Stimulated activated CD4-positive, alpha-beta T cell treated with anti-CD3 and anti-CD28 coated beads, Interleukin-12 subunit alpha, Interleukin-12 subunit beta, amount 100 ng/mL, for 48 hours (primary cell): Measurements from ENCODE around the gene MFF.

Experiments used
- DNase-seq, 3 donors: peaks; one replicate each; pipeline ENCODE4 v3.0.0-alpha.2; 2020; ENCODE audit warnings: low read depth in 2 of 3, low spot score in 1 of 3

MFF gene

DNA sequence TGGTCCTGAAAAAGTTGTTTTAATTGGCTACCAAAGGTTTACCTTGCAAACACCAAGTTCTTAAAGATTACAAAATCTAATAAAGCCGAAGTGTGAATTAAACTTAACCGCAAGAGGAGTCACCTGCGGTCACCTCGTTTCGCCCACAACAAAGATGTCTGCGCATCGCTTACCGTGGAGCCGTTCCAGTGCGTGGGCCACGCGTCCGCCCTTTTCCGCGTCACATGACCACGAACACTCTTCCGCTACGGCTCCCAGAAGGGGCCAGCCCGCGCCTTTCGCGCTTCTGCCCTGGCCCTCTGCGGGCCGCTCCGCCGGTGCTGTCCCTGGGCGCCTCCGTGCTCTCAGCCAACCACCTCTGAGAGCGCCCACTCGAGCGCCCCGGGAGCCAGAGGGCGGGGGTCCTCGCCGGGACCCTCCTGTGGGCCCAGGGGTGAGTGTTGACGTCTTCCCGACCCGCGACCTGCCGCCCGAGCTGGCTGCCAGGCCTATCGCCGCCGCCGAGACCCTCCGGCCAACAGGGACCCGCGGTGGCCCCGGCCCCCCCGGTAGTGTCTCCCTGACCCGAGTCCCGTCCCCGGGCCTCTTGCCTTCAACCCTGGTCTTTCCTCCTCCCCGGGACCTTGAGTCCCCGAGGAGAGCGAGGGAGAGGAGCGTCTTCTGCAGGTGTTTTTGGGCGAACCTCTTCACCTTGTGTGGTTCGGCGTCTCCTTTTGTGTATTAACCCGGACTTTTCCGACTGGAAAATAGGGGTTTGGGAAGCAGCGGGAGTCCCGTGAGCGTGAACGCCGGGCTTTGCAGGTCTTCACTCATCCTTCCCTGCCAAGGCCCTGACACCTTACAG is at the start of gene MFF:
TSS of gene MFF (plus strand) at position 257 of the 844 bp plus-strand sequence. CDS start 5,415 bp downstream, outside the sequence.
- DNase-seq = peak; percentile 89 to 93 (median 92)

DNA sequence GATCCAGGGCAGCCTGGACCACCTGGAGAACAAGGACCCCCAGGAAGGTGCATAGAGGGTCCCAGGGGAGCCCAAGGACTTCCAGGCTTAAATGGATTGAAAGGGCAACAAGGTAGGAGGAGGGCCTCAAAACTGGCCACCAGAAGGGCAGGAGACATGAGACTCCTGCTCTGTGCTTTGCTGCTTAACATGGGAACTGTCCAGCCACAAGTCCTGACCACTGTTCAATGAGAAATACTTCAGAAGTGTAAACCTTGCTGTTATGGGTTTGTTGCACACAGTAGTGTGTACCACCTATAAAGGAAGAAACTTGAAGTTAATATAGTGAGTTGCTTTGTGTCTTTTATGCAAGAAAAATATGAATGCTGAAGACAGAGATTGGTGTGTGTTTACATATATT is 44.2 kb upstream of the MFF start:
- no peak for DNase-seq

- DNase-seq = no peak
Observed at GRCh38 chr2:227285741-227286236, 39.3 kb upstream of the MFF start.

- no peak for DNase-seq
Observed at GRCh38 chr2:227287771-227288170, 37.3 kb upstream of the MFF start.

DNA sequence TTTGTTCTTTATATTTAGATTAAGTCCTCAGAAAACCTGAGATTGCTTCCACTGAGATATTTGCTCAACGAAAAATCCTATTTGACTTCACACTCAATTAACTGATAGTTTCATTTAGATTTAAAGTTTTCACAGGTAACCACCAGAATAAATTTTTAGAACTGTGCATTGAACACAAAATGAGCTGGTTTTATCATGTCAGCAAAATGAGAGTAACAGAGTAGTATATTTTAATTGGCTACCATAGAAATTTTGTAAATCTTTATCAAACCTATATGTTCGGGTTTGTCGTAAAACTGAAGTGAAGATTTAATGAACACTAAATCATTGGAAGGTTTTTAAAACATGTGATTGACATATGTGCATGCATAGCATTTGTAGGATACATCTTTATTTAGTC is 32.7 kb upstream of the MFF start:
- DNase-seq = no peak

GRCh38 chr2:227293531-227293930 is 31.5 kb upstream of the MFF start:
- no peak for DNase-seq

- no peak for DNase-seq
Observed at GRCh38 chr2:227295806-227296205, 29.2 kb upstream of the MFF start.

GRCh38 chr2:227296671-227297405 is 28.2 kb upstream of the MFF start:
- DNase-seq = no peak

- no peak for DNase-seq
Observed at GRCh38 chr2:227301523-227301922, 23.5 kb upstream of the MFF start.

- no peak for DNase-seq
Observed at GRCh38 chr2:227308784-227309183, 16.3 kb upstream of the MFF start.

DNA sequence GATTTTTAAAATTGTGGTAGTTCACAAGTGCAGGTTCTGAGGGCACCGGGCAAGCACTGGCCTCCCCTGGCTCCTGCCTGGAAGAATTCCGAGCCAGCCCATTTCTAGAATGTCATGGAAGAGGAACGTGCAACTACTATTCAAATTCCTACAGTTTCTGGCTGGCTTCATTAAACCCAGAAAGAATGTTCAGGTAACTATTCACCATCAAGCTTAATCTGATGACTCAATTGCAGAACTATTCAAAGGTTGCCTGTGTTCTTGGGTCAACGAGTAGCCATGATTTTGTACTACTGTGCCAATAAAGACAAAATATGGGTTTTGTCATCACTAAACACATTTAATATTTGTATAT is 14.3 kb upstream of the MFF start:
- DNase-seq = no peak

DNA sequence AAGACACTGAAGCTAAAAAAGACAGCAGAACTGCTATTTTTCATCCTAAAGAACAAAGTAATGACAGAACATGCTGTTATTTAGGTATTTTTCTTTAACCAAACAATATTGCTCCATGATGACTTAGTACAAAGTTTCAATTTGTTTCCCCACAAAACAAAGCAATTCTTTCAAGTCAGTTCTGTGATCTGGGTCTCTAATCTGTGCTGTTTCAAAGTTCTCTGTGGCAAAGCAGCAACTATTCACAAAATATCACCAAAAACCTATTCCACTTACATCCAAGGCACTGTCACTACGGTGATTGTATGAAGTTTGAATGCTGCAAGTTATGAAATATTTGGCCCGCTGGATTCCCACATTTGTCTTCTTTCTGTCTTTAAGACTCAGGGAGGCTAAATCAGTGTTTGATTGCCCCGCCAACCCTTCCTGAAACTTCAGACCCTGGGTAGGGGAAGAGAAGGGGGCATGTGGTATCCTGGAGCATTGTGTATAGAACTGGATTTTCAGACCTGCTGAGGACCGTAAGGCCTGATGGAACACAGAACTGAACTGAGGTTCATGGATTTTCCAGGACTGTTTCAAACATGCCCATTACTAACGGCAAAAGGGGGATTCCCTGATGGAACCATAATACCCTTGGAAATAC is 13.1 kb upstream of the MFF start:
- DNase-seq = no peak

DNA sequence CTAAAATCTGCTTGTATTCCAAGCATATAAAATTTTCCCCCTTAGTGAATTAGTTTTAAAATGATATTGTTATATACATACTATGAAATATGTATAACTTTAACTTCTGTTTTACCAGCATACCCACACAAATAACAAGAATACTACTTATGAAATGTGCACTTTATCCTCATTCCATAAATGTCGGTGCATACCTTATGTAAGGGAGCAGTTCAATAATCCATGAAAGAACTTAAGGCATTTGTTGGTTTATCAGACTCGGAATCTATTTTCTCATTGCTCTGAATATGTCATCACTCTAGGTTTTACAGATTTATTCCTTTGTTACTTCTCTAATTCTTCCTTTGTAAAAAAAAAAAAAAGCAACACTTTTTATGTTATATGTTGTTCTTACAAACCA is 12.5 kb upstream of the MFF start:
- no peak for DNase-seq

GRCh38 chr2:227313310-227313709 is 11.7 kb upstream of the MFF start:
- DNase-seq = no peak

DNA sequence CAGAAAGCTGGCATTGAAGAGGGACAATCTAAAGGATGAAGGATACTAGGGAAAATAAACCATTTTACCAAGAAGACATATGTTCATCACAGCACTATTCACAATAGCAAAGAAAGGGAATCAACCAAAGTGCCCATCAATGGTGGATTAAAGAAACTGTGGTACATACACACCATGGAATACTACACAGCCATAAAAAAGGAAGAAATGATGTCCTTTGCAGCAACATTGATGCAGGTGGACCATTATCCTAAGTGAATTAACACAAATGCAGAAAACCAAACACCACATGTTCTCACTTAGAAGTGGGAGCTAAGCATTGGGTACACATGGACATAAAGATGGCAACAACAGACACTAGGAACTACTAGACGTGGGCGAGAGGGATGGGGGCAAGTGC is 7.2 kb upstream of the MFF start:
- no peak for DNase-seq

DNA sequence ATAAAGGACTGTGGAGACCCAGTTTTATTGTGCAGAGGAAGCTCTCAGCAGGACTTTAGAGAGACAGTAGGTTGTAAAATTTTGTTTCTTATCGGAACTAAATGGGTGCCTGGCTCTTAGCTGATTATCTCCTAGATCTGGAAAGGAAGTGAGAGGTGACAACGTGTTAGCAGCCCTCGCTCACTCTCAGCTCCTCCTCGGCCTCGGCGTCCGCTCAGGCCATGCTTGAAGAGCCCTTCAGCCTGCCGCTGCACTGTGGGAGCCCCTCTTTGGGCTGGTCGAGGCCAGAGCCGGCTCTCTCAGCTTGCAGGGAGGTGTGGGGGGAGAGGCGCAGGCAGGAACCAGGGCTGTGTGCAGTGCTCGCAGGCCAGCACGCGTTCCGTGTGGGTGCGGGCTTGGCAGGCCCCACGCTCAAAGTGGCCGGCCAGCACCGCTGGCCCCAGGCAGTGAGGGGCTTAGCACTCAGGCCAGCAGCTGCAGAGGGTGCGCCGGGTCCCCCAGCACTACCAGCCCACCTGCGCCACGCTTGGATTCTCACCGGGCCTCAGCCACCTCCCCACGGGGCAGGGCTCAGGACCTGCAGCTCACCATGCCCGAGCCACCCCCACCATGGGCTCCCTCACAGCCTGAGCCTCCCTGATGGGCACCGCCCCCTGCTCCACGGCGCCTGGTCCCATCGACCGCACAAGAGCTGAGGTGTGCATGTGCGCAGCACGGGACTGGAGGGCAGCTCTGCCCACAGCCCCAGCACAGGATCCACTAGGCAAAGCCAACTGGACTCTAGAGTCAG is 4.6 kb upstream of the MFF start:
- DNase-seq = no peak

- DNase-seq = no peak
Observed at GRCh38 chr2:227322530-227323205, 2.4 kb upstream of the MFF start.

- DNase-seq = no peak
Observed at GRCh38 chr2:227323818-227324217, 1.2 kb upstream of the MFF start.

DNA sequence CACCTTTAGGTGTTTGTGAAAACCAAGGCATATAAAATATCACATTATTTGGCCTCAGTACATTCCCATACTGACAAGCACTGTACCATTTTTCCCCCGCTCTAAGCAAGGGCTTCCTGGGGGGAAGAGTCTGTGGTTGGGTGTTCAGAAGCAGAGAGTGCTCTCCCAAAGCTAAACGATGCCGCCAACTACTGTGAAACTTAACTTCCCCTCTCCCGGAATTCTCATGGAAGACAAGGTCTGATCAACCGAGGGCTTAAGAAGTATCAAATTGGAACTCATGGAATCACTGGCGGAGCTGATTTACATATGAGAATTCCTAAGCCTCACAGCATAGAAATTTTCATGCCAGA is 433 bp upstream of the MFF start:
- DNase-seq = peak in 1 of 3 donors; percentile 8

DNA sequence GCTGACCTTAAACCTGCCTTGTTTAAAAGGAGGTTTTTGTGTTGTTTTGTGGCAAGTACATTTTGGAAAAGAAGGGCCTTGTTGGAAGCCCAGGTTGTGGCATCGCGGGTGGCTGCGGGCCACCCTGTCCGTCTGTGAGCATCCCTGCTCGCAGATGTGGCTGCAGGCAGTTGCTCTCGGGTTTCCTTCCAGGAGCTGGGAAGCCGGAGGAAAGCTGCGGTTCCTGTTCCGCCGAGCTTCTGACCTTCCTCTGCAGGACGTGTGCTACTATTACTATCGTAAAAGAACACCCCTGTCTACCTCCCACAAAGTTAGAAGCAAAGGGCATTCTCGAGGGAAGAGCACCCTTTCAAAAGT is 766 bp downstream of the MFF start:
- no peak for DNase-seq

GRCh38 chr2:227326783-227327182 is 1.7 kb downstream of the MFF start:
- DNase-seq = no peak
